GM23248 (cell line): ENCODE measurements around the gene ZKSCAN4. TPM values are rescaled to one million over a fixed set of nuclear protein-coding genes. Genes with fewer than 3 reads are reported as not detected.

Source experiments
- DNase-seq: peaks from one replicate; pipeline ENCODE4 v3.0.0-alpha.2; 2015
- H2AFZ ChIP-seq: fragments of 200-600 bp; sonication (generic); 2 replicates; pipeline ENCODE4 v1.6.1; 2016; ENCODE audit warnings: antibody characterized with exemption
- H3F3A ChIP-seq: fragments of 200-600 bp; sonication (generic); 2 replicates; pipeline ENCODE4 v1.6.1; 2016; ENCODE audit warnings: mild to moderate bottlenecking, antibody characterized with exemption, mixed run types; ENCODE audit not compliant: insufficient read depth
- H3K27ac ChIP-seq: fragments of 200-600 bp; sonication (generic); 2 replicates; pipeline ENCODE4 v1.5.1; 2016; ENCODE audit warnings: mild to moderate bottlenecking
- H3K27me3 ChIP-seq: fragments of 200-600 bp; sonication (generic); replicated peaks from 2 replicates; pipeline ENCODE4 v1.6.1; 2016; ENCODE audit warnings: mild to moderate bottlenecking; ENCODE audit not compliant: insufficient read depth
- H3K36me3 ChIP-seq: fragments of 200-600 bp; sonication (generic); 2 replicates; pipeline ENCODE4 v1.6.1; 2016; ENCODE audit warnings: low read depth, mild to moderate bottlenecking
- H3K4me1 ChIP-seq: fragments of 200-600 bp; sonication (generic); 2 replicates; pipeline ENCODE4 v1.6.1; 2016; ENCODE audit warnings: mild to moderate bottlenecking; ENCODE audit not compliant: insufficient read depth
- H3K4me2 ChIP-seq: fragments of 200-600 bp; sonication (generic); one replicate; pipeline ENCODE4 v1.6.1; 2016; ENCODE audit warnings: mild to moderate bottlenecking; ENCODE audit not compliant: unreplicated experiment
- H3K4me3 ChIP-seq: fragments of 200-600 bp; sonication (generic); 2 replicates; pipeline ENCODE4 v1.5.1; 2016; ENCODE audit warnings: mild to moderate bottlenecking
- H3K79me2 ChIP-seq: fragments of 200-600 bp; sonication (generic); 2 replicates; pipeline ENCODE4 v1.6.1; 2016; ENCODE audit warnings: mild to moderate bottlenecking; ENCODE audit not compliant: insufficient read depth
- H3K9ac ChIP-seq: fragments of 200-600 bp; sonication (generic); 2 replicates; pipeline ENCODE4 v1.6.1; 2016; ENCODE audit warnings: mild to moderate bottlenecking
- H3K9me2 ChIP-seq: fragments of 200-600 bp; sonication (generic); 2 replicates; pipeline ENCODE4 v1.6.1; 2016; ENCODE audit warnings: mixed run types, mild to moderate bottlenecking, moderate library complexity; ENCODE audit not compliant: insufficient read depth
- H3K9me3 ChIP-seq: fragments of 200-600 bp; sonication (generic); one replicate; pipeline ENCODE4 v1.6.1; 2017; ENCODE audit warnings: low read depth
- H4K20me1 ChIP-seq: fragments of 200-600 bp; sonication (generic); 2 replicates; pipeline ENCODE4 v1.6.0; 2016; ENCODE audit not compliant: insufficient read depth
- EZH2 ChIP-seq: fragments of 200-600 bp; sonication (generic); IDR thresholded peaks from 2 replicates; pipeline ENCODE4 v1.6.1; 2018; ENCODE audit warnings: antibody characterized with exemption, mild to moderate bottlenecking; ENCODE audit not compliant: insufficient read depth, poor library complexity, severe bottlenecking
- EZH2phosphoT487 ChIP-seq: fragments of 200-600 bp; sonication (generic); IDR thresholded peaks from 2 replicates; pipeline ENCODE4 v1.6.1; 2018; ENCODE audit warnings: antibody characterized with exemption, moderate library complexity, mild to moderate bottlenecking, low read depth; ENCODE audit not compliant: insufficient read depth
- WGBS, 2 experiments: methylation state at CpG; one replicate each; pipeline ENCODE4 v1.1.6; 2015 to 2017; ENCODE audit warnings: low lambda C conversion rate in 2 of 2, low coverage in 1 of 2; ENCODE audit errors: missing lambda C conversion rate in 2 of 2; 5-methylcytosine and 5-hydroxymethylcytosine counted together
- in situ Hi-C: fragments of 300-500 bp; cut with MboI; formaldehyde crosslinking; loops from 2 replicates; pipeline ENCODE4 v1.15.0; 2020
- polyA plus RNA-seq: library from polyadenylated mRNA; unstranded; fragments of >200 nt; fragmentation: Nextera tagmentation; extraction: Ambion mirVana; gene quantifications from 2 replicates; pipeline ENCODE4 v1.2.1, GENCODE V29; 2016
- total RNA-seq: library from RNA; depleted of rRNA; stranded (reverse); fragments of >200 nt; shearing (Covaris generic); gene quantifications from 2 replicates; pipeline ENCODE4 v1.2.3, GENCODE V29; 2014

ZKSCAN4 gene
- total and polyA plus RNA-seq, 2 experiments from 2014 or later: 3.5 to 4.2 TPM

DNA sequence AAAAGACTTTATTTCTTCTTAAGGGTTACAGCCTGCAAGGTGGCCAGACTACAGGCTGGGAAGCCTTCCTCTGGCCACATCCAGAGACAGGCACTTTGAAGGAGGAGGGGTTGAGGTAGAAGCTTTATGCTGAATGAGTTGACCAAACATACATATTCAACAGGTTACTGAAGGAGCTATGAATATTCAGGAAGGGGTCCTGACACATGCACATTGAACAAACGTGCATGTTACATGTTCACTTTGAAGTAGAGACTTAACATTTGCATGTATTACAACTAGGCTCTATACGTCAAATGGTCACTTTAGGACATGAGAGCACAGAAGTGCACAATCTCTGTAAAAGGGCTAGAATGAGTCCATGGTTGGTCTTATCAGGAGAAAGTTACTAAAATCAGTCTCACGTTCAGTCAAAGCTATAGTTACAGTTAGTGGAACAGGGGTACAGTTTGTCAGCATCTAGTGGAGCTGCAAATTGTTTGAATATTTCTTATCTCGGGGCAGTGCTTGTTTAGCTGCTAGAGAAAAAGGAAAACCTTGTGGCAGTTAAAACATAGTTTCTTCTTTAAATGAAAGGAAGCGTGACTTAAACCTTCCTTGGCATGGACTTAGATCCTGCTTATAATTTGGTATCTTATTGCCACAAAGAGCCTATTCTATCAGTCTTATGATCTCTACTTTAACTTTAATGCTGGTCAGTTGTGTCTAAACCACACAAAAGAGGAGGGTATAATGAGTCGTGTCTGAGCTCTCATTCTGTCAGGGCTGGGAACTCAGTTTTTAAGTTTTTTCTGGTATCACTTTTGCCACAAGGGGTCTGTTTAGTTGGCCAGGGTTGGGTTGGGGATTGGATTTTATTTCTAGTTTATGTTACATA is 31.6 kb downstream of the ZKSCAN4 start:
- H3K9me3 ChIP-seq: no peaks in the 10 kb centered on the region
- H3F3A ChIP-seq: no peaks in the 10 kb centered on the region
- no peak for TF ChIP-seq EZH2
- TF ChIP-seq EZH2phosphoT487: no peak
- H3K36me3 ChIP-seq: no peaks in the 10 kb centered on the region
- H3K4me2 ChIP-seq: no peak overlapping the region
- H3K9me2 ChIP-seq: no peaks in the 10 kb centered on the region
- no peak overlapping the region for H3K9ac ChIP-seq
- DNase-seq: no peak
- no peak overlapping the region for H3K27ac ChIP-seq
- no peak overlapping the region for H3K4me3 ChIP-seq
- no peaks in the 10 kb centered on the region for H3K27me3 ChIP-seq
- WGBS, 2 experiments: 25 to 30% methylated on average over 6 of the region's 6 CpGs
- H3K79me2 ChIP-seq: peaks cover 8% of the 10 kb centered on the region
- H3K4me1 ChIP-seq: peaks cover 4% of the 10 kb centered on the region; the same call in 1 of the 2 replicates
- H4K20me1 ChIP-seq: no peaks in the 10 kb centered on the region
- peak overlapping the region; percentile 31; the same call in 1 of the 2 replicates for H2AFZ ChIP-seq
- in situ Hi-C loops: no loop called here

GRCh38 chr6:28218312-28219248 is 33.5 kb downstream of the ZKSCAN4 start:
- Histone ChIP-seq H2AFZ (peak overlapping the region; percentile 92), H3K9me2 (no peaks in the 10 kb centered on the region), H3K9me3 (no peaks in the 10 kb centered on the region), H3K36me3 (no peaks in the 10 kb centered on the region), H3K9ac (peak overlapping the region; percentile 73), H3K4me3 (peak overlapping the region; percentile 82), H3F3A (peaks cover 7% of the 10 kb centered on the region), H3K4me2 (peak overlapping the region; percentile 90), H3K27ac (no peak overlapping the region), H4K20me1 (no peaks in the 10 kb centered on the region), H3K27me3 (no peaks in the 10 kb centered on the region), H3K79me2 (no peaks in the 10 kb centered on the region), H3K4me1 (peaks cover 2% of the 10 kb centered on the region; the same call in 1 of the 2 replicates)
- TF ChIP-seq EZH2phosphoT487 (no peak), EZH2 (no peak)
- peak; percentile 66 for DNase-seq
- WGBS, 2 experiments: 12 to 17% methylated on average over 37 to 56 of the region's 56 CpGs
- in situ Hi-C loops: no loop called here

DNA sequence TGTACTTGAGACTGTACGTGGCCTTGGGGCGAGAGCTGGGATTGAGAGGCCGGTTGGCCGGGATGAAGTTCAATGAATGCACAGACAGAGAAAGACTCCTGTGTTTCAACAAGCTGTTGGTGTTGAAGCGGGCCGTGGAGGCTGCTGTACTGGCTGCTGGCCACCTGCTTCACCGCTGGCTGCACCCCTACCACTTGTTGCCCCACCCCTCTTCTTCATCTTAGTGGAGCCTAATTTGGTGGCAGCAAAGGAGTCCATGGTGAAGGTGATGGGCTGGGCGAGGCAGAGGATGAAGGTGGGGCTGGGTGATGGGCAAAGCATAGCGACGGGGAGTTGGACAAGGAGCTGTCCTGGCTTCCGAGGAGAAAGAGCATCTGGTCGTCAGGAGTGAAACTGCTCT is 34.2 kb downstream of the ZKSCAN4 start:
- no peak overlapping the region for H3K4me2 ChIP-seq
- no peak for DNase-seq
- no peaks in the 10 kb centered on the region for H3K9me2 ChIP-seq
- H3K79me2 ChIP-seq: no peaks in the 10 kb centered on the region
- peaks cover 7% of the 10 kb centered on the region for H3K4me1 ChIP-seq
- in situ Hi-C loops: no loop called here
- no peak overlapping the region; the same call in 1 of the 2 replicates for H3K4me3 ChIP-seq
- H3K27ac ChIP-seq: no peak overlapping the region
- no peak overlapping the region for H3K9ac ChIP-seq
- no peaks in the 10 kb centered on the region for H3K27me3 ChIP-seq
- no peaks in the 10 kb centered on the region for H4K20me1 ChIP-seq
- no peak overlapping the region for H2AFZ ChIP-seq
- no peak for TF ChIP-seq EZH2
- no peak for TF ChIP-seq EZH2phosphoT487
- WGBS, 2 experiments: 85 to 89% methylated on average over 12 of the region's 12 CpGs
- H3F3A ChIP-seq: peaks cover 14% of the 10 kb centered on the region
- no peaks in the 10 kb centered on the region for H3K36me3 ChIP-seq
- H3K9me3 ChIP-seq: no peaks in the 10 kb centered on the region

DNA sequence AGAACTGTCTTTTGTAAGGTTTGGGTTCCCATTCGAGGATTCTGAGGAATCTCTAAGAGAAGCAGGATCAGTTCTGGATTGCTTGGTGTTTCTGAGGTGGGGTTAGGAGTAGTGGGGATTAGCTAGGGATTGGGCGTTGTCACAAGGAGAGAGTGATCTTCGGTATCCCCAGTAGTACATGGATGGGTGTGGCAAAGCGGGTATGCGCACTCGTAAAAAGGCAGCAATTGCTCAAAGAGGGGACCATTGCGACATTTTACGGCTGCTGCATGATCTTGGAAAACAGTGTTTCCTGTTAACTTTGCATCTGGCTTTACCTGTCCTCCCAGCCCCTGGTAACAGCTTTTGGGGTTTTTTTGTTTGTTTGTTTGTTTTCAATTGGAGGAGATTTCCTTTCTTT is 36.6 kb downstream of the ZKSCAN4 start:
- H3K4me2 ChIP-seq: peak overlapping the region; percentile 22
- H4K20me1 ChIP-seq: no peaks in the 10 kb centered on the region
- no peaks in the 10 kb centered on the region for H3K79me2 ChIP-seq
- H3K9me2 ChIP-seq: no peaks in the 10 kb centered on the region
- peak overlapping the region; percentile 43 for H2AFZ ChIP-seq
- H3K27ac ChIP-seq: no peak overlapping the region
- no peak for TF ChIP-seq EZH2phosphoT487
- no peak for TF ChIP-seq EZH2
- H3K4me3 ChIP-seq: 0 out of 2 replicates have a peak overlapping the region, but pooled peaks have one; percentile 28
- H3K36me3 ChIP-seq: no peaks in the 10 kb centered on the region
- DNase-seq: peak; percentile 29
- peaks cover 7% of the 10 kb centered on the region for H3K4me1 ChIP-seq
- no peaks in the 10 kb centered on the region for H3K9me3 ChIP-seq
- no peak overlapping the region for H3K9ac ChIP-seq
- peaks cover 14% of the 10 kb centered on the region for H3F3A ChIP-seq
- WGBS, 2 experiments: 25 to 31% methylated on average over 8 of the region's 8 CpGs
- peaks cover 16% of the 10 kb centered on the region for H3K27me3 ChIP-seq
- in situ Hi-C loops: no loop called here
